MCF 10A (cell line): Measurements from ENCODE around the gene MRTO4. TPM values are rescaled to one million over a fixed set of nuclear protein-coding genes. Genes with fewer than 3 reads are reported as not detected.
"Not testable (repeated sequence)": the region's sequence is repeated elsewhere in the genome, so short reads cannot be mapped to it uniquely, and the experiment has no call there.

Source experiments
- BruUV-seq: library from RNA; stranded (reverse); fragments of 400-500 nt; replicated peaks from 2 replicates; lab custom pipeline; 2021; lab: Mats Ljungman, UMichigan
- CTCF ChIA-PET: fragments of 300-600 bp; sonication (Branson Sonifier 250); formaldehyde crosslinking; extraction: SDS; loops from one replicate; lab custom pipeline; 2021; ENCODE audit warnings: antibody characterized with exemption, inconsistent platforms; lab: Yijun Ruan, JAX
- POLR2A ChIA-PET: fragments of 300-600, 350-650 bp; sonication (Branson Sonifier 250); formaldehyde crosslinking; extraction: SDS; loops from one replicate; lab custom pipeline; 2020; ENCODE audit warnings: antibody characterized with exemption, inconsistent platforms; lab: Yijun Ruan, JAX
- DNase-seq: peaks from one replicate; pipeline ENCODE4 v3.0.0-alpha.2; 2018; ENCODE audit not compliant: unreplicated experiment
- H3K27ac Mint-ChIP-seq: one replicate; pipeline ENCODE4 v1.8.0; 2022; ENCODE audit warnings: mild to moderate bottlenecking, low read depth, mixed read lengths; ENCODE audit not compliant: unreplicated experiment
- H3K27me3 Mint-ChIP-seq: one replicate; pipeline ENCODE4 v1.8.0; 2022; ENCODE audit warnings: mixed read lengths; ENCODE audit not compliant: insufficient read depth, unreplicated experiment
- H3K36me3 Mint-ChIP-seq: one replicate; pipeline ENCODE4 v1.8.0; 2022; ENCODE audit warnings: mild to moderate bottlenecking, moderate library complexity, mixed read lengths; ENCODE audit not compliant: insufficient read depth, unreplicated experiment
- H3K4me1 Mint-ChIP-seq: one replicate; pipeline ENCODE4 v1.8.0; 2022; ENCODE audit warnings: mixed read lengths; ENCODE audit not compliant: insufficient read depth, unreplicated experiment
- H3K4me3 Mint-ChIP-seq: one replicate; pipeline ENCODE4 v1.8.0; 2022; ENCODE audit warnings: mild to moderate bottlenecking, moderate library complexity, mixed read lengths; ENCODE audit not compliant: unreplicated experiment
- H3K9me3 Mint-ChIP-seq: one replicate; pipeline ENCODE4 v1.8.0; 2022; ENCODE audit warnings: mixed read lengths; ENCODE audit not compliant: unreplicated experiment
- intact Hi-C: fragments of 100-400 bp; cut with micrococcal nuclease; formaldehyde crosslinking; loops from 2 replicates; pipeline ENCODE4 v1.14.1; 2022
- total RNA-seq: library from RNA; stranded (reverse); gene quantifications from 2 replicates; pipeline ENCODE4 v1.2.3, GENCODE V29; 2022
- TF ChIP-seq, protein P1 (sequence below): fragments of 200-600 bp; IDR thresholded peaks from one replicate; pipeline ENCODE4 v1.8.0; 2022; ENCODE audit warnings: antibody characterized with exemption, mild to moderate bottlenecking; ENCODE audit not compliant: unreplicated experiment

Gene MRTO4
- total RNA-seq, 1 experiment from 2014 or later: 46.0 TPM

DNA sequence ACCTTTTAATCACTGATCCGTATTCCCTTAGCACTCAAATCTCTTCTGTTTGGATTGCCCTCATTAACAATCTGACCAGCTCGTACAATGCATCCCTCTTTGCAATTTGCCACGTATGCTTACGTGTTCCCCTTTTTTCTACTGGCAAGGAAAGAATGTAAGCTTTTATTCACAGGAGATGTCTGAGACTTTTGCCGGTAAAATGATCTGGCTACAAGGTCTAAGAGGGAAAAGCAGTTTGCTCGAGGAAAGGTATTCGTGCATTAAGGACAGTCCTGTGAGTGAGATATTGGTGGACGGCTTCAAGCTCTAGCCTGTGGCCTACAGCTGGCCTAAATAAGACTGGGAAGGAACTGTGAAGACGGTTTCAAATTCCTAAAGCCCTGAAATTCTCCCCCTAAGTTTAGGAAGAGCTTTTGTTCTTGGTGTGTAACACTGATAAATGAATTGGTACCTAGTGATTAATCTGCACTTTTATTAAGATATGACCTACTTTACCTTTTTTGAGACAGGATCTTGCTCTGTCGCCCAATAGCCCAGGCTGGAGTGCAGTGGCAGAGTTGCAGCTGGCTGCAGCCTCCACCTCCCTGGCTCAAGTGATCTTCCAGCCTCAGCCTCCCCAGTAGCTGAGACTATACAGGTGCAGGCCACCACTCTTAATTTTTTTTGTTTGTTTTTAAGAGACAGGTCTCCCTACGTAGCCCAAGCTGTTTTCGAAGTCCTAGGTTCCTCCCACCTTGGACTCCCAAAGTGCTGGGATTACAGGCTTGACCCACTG lies 40.6 kb upstream of the MRTO4 start:
- TSS peak; percentile 69 for BruUV-seq
- intact Hi-C loops: no loop called here
- POLR2A ChIA-PET: interaction anchor here (0.5 to 3.6 kb wide), 19 partner anchors 8 to 1885 kb away, joined by 3 to 18 read pairs (median 3); partner anchors contain the start of genes EMC1, IFFO2 and MRTO4
- no peak for DNase-seq
- peak overlapping the region; percentile 79 for H3K4me3 Mint-ChIP-seq
- peaks cover 36% of the 10 kb centered on the region for H3K36me3 Mint-ChIP-seq
- no peaks in the 10 kb centered on the region for H3K27me3 Mint-ChIP-seq
- TF ChIP-seq, protein P1, sequence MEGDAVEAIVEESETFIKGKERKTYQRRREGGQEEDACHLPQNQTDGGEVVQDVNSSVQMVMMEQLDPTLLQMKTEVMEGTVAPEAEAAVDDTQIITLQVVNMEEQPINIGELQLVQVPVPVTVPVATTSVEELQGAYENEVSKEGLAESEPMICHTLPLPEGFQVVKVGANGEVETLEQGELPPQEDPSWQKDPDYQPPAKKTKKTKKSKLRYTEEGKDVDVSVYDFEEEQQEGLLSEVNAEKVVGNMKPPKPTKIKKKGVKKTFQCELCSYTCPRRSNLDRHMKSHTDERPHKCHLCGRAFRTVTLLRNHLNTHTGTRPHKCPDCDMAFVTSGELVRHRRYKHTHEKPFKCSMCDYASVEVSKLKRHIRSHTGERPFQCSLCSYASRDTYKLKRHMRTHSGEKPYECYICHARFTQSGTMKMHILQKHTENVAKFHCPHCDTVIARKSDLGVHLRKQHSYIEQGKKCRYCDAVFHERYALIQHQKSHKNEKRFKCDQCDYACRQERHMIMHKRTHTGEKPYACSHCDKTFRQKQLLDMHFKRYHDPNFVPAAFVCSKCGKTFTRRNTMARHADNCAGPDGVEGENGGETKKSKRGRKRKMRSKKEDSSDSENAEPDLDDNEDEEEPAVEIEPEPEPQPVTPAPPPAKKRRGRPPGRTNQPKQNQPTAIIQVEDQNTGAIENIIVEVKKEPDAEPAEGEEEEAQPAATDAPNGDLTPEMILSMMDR: no peak
- no peaks in the 10 kb centered on the region for H3K9me3 Mint-ChIP-seq
- CTCF ChIA-PET: interaction anchor here (0.6 to 1.1 kb wide), 3 partner anchors 41 to 599 kb away, joined by 3 to 5 read pairs (median 3); partner anchors contain the start of genes EMC1 and MRTO4
- peak overlapping the region; percentile 94 for H3K27ac Mint-ChIP-seq
- H3K4me1 Mint-ChIP-seq: peaks cover 20% of the 10 kb centered on the region

DNA sequence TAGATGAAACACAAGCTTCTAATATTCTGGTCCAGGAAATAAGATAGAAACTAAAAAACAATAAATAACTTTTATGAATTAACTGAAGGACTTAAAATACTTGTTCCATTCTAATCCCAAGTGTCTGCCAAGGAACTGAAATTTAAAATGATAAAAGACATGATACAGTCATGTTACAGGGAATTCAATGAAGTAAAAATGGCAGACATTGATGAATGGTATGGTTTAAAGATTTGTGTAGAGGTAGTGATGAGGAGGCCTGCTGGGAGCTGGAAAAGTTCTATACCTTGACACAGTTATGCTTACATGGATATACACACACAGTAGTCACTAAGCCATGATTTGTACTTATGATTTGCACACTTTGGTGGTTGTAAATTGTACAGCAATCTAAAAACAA lies 39.4 kb upstream of the MRTO4 start:
- Mint-ChIP-seq H3K4me3 (no peak overlapping the region), H3K36me3 (peaks cover 37% of the 10 kb centered on the region), H3K4me1 (peaks cover 15% of the 10 kb centered on the region), H3K9me3 (no peaks in the 10 kb centered on the region), H3K27me3 (no peaks in the 10 kb centered on the region), H3K27ac (peak overlapping the region; percentile 16)
- ChIA-PET CTCF (interaction anchor here (0.7 kb wide), 1 partner anchor 14 kb away, joined by 4 read pairs; no protein-coding TSS in a partner anchor), POLR2A (interaction anchor here (0.7 to 2.3 kb wide), 4 partner anchors 11 to 256 kb away, joined by 3 to 11 read pairs (median 5); partner anchors contain the start of genes EMC1, IFFO2 and MRTO4)
- no peak for DNase-seq
- TF ChIP-seq, protein P1: no peak
- intact Hi-C loops: no loop called here
- no TSS peak for BruUV-seq

DNA sequence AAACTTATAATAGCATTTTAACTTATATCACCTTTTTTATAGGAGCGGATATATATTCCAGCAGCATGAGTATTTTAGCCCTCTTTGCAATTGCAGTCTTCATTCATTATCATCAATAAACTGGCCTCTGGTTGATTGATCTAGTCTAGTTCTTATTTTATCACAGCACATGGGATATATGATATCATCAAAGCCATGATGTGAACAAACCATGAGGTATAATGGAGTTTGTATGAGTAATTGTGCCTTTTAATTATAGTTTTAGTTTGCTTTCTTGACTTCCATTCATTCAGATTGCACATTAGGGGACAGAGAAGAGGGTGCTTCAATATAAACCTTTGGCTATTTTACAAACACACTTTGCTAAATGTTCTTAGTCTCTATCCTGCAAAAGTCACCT lies 38.0 kb upstream of the MRTO4 start:
- CTCF ChIA-PET: no interaction called here
- H3K36me3 Mint-ChIP-seq: peaks cover 51% of the 10 kb centered on the region
- POLR2A ChIA-PET: no interaction called here

DNA sequence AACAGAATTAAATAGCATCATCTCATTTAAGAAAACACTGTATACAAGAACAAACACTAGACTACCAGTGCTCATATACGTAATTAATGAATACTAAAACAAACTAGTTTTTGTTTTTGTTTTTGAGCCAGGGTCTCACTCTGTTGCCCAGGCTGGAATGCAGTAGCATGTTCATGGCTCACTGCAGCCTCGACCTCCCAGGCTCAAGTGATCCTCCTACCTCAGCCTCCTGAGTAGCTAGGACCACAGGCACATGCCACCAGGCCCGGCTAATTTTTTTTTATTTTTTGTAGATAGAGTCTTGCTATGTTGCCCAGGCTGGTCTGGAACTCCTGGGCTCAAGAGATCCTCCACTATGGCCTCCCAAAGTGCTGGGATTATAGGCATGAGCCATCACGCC lies 35.0 kb upstream of the MRTO4 start:
- H3K4me3 Mint-ChIP-seq, H3K27ac Mint-ChIP-seq, BruUV-seq, intact Hi-C loops, POLR2A ChIA-PET, DNase-seq, H3K27me3 Mint-ChIP-seq, H3K9me3 Mint-ChIP-seq: not testable (repeated sequence)
- H3K36me3 Mint-ChIP-seq: peaks cover 69% of the 10 kb centered on the region
- CTCF ChIA-PET: interaction anchor here (0.6 kb wide), 1 partner anchor 49 kb away, joined by 5 read pairs; no protein-coding TSS in a partner anchor
- H3K4me1 Mint-ChIP-seq: peaks cover 10% of the 10 kb centered on the region

More for the DNA sequence above, 38.0 kb upstream of the MRTO4 start:
- DNase-seq: no peak
- no peaks in the 10 kb centered on the region for H3K27me3 Mint-ChIP-seq
- TF ChIP-seq, protein P1: no peak
- no peak overlapping the region for H3K4me3 Mint-ChIP-seq
- peaks cover 15% of the 10 kb centered on the region for H3K4me1 Mint-ChIP-seq
- no TSS peak for BruUV-seq
- H3K27ac Mint-ChIP-seq: peak overlapping the region; percentile 16
- no peaks in the 10 kb centered on the region for H3K9me3 Mint-ChIP-seq
- intact Hi-C loops: no loop called here
